ENCODE results near the gene C17orf107. TPM values are rescaled to one million over a fixed set of nuclear protein-coding genes. Genes with fewer than 3 reads are reported as not detected.

The C17orf107 gene
- total and polyA plus RNA-seq, 2 of the 13 experiments (the other 11 are each of a cell fraction or from before 2014, with no cell fraction given) = 0.20 to 0.59 TPM

GRCh38 chr17:4948931-4949320 is 49.6 kb downstream of the C17orf107 start (continued):
- TF ChIP-seq MBNL3 (CRISPR knock-in tag; conservative IDR thresholded peaks at IDR 0.05) (no peak), GPBP1L1 (CRISPR knock-in tag; IDR thresholded peaks at IDR 0.05) (no peak), TBL1XR1 (IDR thresholded peaks at IDR 0.05; ENCODE audit: borderline replicate concordance, low read length, partially characterized antibody) (no peak), MEIS2 (CRISPR knock-in tag; IDR thresholded peaks at IDR 0.05) (no peak), YY1 (IDR thresholded peaks at IDR 0.05; ENCODE audit: insufficient read depth, insufficient replicate concordance, low read depth, low read length) (no peak), PLSCR1 (CRISPR knock-in tag; IDR thresholded peaks at IDR 0.05; ENCODE audit: borderline replicate concordance) (0 out of 2 replicates have a peak, but pooled peaks have one; percentile 62), CENPX (CRISPR knock-in tag; IDR thresholded peaks at IDR 0.05) (no peak), BRD4 (CRISPR knock-in tag; IDR thresholded peaks at IDR 0.05) (peak; percentile 20; the same call in 1 of the 2 replicates), ZNF777 (CRISPR knock-in tag; IDR thresholded peaks at IDR 0.05) (no peak), ZFX (CRISPR knock-in tag; IDR thresholded peaks at IDR 0.05; ENCODE audit: low read depth) (no peak), ZBTB14 (CRISPR knock-in tag; IDR thresholded peaks at IDR 0.05) (peak; percentile 93), SKI (IDR thresholded peaks at IDR 0.05; ENCODE audit: partially characterized antibody) (no peak), ZNF121 (CRISPR knock-in tag; IDR thresholded peaks at IDR 0.05) (no peak), ZNF546 (CRISPR knock-in tag; conservative IDR thresholded peaks at IDR 0.05) (no peak), ZNF614 (CRISPR knock-in tag; IDR thresholded peaks at IDR 0.05; ENCODE audit: borderline replicate concordance) (no peak), NFE2L2 (IDR thresholded peaks at IDR 0.05; ENCODE audit: low read length) (no peak), GFI1 (CRISPR knock-in tag; IDR thresholded peaks at IDR 0.05; ENCODE audit: borderline replicate concordance) (no peak), HDAC2 (CRISPR knock-in tag; IDR thresholded peaks at IDR 0.05) (no peak), ZXDC (CRISPR knock-in tag; IDR thresholded peaks at IDR 0.05) (no peak), HOXA5 (CRISPR knock-in tag; IDR thresholded peaks at IDR 0.05) (no peak)
- TF ChIP-seq, protein P1, sequence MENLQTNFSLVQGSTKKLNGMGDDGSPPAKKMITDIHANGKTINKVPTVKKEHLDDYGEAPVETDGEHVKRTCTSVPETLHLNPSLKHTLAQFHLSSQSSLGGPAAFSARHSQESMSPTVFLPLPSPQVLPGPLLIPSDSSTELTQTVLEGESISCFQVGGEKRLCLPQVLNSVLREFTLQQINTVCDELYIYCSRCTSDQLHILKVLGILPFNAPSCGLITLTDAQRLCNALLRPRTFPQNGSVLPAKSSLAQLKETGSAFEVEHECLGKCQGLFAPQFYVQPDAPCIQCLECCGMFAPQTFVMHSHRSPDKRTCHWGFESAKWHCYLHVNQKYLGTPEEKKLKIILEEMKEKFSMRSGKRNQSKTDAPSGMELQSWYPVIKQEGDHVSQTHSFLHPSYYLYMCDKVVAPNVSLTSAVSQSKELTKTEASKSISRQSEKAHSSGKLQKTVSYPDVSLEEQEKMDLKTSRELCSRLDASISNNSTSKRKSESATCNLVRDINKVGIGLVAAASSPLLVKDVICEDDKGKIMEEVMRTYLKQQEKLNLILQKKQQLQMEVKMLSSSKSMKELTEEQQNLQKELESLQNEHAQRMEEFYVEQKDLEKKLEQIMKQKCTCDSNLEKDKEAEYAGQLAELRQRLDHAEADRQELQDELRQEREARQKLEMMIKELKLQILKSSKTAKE (CRISPR knock-in tag; IDR thresholded peaks at IDR 0.05; ENCODE audit: borderline replicate concordance) = no peak

Measured in HepG2 (cell line).